CD1c-positive myeloid dendritic cell (primary cell): Measurements from ENCODE around the gene C1orf141.
"Not testable (repeated sequence)": the region's sequence is repeated elsewhere in the genome, so short reads cannot be mapped to it uniquely, and the experiment has no call there.

Experiments used
- DNase-seq: peaks from one replicate; pipeline ENCODE4 v3.0.0-alpha.2; 2016; ENCODE audit errors: extremely low spot score

The C1orf141 gene

GRCh38 chr1:67134695-67135094 lies at the start of gene C1orf141:
Gene C1orf141, minus strand, starts transcription at chr1:67134970. Its CDS starts 7,730 bp downstream, at chr1:67127240.
- DNase-seq = peak; percentile 11

- no peak for DNase-seq
Observed at GRCh38 chr1:67175530-67176087, 40.8 kb upstream of the C1orf141 start.

DNA sequence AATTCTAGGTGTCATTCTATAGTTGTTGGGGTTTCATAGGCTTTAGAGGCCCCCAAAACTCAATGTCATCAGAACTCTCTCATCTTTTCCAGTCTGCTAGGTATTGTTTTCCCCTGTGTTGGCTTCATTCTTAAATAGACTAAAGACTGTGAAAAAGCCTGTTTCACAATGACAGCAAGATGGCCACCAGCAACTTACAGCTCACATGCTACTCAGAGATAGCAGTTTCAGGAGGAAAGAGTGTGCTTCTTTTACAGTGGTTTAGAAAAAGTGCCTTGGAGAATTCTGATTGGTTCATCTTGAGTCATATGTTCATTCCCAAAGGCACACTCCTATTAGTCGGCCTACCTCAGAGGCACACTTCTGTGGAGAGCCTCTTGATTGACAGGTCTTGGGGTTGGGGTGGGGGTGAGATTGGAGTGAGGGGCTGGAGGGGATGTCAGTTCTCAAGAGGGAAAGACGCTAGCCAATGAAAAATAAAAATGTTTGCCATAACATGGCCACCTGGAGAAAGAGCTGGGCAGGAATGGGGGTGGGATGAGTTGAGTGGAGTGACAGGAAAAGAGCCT lies 40.0 kb upstream of the C1orf141 start:
- DNase-seq = no peak

DNA sequence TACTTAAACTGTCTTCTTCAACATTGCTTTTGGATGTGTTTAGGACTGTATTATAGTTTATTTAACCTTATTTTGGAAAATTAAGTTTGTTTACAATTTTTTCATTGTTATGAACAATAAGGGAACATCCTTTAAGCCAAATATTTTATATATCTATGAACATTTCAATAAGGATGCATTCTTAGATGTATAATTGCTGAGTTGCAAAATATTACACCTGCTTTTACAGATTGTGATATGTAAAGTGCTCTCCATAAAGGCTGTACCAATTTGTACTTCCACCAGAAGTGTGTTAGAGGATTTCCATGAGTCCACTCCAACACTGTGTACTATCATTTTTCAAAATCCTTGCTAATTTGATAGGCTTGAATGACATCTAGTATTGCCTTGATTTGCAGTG lies 39.2 kb upstream of the C1orf141 start:
- no peak for DNase-seq

DNA sequence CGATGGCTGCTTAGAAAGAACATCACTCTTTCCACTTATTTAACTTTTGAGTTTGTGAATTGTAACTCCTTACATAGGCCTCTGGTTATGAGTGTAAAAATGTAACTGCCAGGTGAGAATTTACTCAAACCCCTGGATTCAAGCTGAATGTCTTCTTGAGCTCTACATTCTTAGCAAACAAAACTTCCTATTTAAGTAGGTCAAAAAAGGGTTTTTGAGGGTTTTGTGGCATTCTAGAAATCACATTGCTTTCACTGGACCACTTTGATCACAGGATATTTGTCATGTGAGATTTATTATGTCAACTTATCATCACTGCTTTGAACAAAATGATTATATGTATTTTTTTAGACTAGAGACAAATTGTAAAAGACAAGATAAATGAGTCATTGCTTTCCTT lies 37.2 kb upstream of the C1orf141 start:
- DNase-seq = no peak

DNA sequence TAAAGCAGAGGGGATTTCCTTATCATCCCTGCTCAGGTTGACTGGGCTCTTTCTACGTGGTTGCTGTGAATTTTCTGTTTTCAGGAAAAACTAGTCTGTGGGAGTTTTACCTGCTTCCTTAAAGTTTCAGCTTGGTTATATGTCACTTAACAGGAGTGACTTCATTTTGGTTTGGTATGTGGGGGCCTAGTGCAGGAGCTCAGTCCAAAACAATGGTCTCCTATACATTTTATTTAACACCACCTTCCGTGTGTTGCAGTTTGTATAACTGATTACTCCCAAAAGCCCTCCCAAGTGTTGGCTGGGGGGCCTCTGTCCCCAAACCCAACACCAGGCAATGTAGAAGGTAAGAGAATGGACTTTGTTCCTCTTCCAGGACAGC lies 36.8 kb upstream of the C1orf141 start:
- DNase-seq = no peak

DNA sequence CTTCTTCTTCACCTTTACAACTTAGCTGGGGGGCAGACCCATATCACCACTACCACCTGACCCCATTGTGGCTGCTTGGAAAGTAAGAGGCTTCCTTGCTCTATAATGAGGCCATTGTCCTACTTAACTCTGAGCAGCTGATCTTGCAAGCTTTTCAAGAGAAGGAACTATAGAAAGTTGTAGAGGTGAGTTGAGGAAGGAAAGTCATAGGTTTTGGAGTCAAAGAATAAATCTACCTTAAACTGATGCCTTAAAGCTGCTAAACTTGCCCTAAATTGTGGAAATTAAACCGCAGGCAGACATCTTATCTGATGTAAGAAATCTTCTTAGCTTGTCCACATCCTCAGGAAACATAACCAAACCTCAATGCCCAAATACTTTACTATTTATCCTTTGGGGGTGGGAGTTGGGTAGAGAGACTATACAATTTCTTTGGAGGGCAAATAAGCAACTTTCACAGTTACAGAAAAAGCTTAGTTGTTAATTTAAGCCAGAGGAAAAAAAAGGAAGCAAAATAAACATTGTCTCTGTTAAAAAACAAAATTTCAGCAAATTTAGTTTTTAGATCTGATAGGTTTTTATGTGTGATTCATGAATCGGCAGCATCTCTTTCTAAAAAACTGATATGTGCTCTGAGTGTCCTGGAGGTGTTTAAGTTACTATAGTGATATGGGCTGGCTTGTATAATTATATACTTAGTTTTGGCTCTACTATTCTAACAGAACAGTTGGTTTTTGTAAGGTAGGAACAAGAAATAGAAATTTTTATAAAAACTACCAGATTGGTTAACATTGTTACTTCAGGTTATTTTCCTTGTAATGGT lies 36.2 kb upstream of the C1orf141 start:
- DNase-seq = peak; percentile 17

GRCh38 chr1:67169932-67170331 lies 35.2 kb upstream of the C1orf141 start:
- no peak for DNase-seq

DNA sequence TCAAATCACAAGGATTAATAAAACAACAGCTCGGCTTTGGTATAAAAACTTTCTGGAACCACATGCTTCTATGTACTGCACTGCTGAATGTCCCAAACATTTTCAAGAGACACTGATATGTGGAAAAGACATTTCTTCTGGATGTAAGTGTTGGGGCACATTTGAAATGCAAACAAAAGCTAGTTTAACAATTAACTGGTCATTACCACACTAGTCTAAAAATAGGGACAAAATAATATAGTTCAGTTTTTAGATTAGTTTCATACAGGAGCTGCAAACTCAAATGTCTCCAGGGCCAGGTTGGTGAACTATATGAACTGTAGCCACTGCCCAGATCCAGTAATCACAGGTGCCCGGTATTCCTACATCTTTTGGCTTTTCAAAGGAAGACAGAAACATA lies 34.7 kb upstream of the C1orf141 start:
- DNase-seq = no peak

DNA sequence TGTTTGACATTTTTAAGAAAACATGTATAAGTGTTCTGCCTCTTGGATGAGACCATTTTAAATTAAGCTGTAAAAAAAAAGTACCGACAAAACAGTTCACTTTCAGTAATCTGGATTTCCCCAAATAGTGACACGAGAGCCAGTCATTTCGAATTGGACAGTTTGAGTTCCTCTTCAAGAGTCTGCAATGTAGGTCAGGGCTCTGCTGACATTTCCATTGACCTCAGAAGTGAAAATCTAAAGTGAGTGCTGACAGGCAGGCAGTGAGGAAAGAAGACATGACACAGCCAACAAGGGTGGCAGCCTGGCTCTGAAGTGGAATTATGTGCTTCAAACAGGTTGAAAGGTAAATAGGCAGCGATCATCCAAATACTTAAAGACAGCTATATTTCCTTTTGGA lies 31.4 kb upstream of the C1orf141 start, which contains the start of gene IL23R:
Gene IL23R (plus strand): TSS at position 259 of the 400 bp plus-strand sequence. CDS start 1,667 bp downstream, outside the sequence.
- peak; percentile 20 for DNase-seq

- DNase-seq = no peak
Observed at GRCh38 chr1:67165468-67166041, 30.8 kb upstream of the C1orf141 start.

DNA sequence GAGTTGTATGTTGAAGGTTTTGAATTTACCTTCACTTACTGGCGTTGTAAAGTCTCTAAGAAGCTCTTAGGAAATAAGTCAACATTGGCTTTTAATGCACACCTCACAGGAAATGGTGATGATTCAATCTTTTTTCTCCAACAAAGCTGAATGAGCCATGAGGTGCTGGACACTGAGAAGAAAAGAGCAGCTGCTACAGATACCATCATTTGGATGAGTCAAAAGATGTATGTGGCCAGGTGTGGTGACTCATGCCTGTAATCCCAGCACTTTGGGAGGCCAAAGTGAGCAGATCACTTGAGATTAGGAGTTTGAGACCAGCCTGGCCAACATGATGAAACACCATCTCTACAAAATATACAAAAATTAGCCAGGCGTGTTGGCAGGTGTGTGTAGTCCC lies 28.2 kb upstream of the C1orf141 start:
- DNase-seq = no peak

DNA sequence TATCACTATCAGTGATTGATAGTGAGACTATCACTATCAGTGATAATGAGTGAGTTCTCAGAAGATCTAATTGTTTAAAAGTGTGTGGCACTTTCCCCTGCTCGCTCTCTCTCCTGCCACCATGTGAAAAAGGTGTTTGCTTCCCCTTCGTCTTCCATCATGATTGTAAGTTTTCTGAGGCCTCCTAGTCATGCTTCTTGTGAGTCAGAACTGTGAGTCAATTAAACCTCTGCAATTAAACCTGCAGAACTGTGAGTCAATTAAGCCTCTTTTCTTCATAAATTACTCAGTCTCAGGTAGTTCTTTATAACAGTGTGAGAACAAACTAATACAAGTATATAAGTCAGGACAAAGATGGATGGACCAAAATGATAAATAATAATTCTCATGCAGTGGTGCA lies 24.5 kb upstream of the C1orf141 start:
- DNase-seq = no peak

DNA sequence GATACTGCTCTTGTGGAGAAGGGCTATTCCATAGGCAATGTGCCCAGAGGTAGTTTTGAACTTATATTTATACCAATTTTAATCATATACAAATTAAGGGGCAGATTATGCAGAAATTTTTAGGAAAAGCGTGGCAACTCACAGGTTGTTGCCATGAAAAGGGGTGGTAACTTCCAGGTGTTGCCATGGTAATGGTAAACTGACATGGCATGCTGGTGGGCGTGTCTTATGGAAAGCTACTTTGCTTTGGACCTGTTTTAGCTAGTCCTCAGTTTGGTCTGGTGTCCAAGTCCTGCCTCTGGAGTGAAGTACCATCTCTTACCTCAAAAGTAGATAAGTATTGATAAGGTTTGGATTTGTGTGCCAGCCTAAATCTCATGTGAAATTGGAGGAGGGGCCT lies 23.6 kb upstream of the C1orf141 start:
- no peak for DNase-seq

DNA sequence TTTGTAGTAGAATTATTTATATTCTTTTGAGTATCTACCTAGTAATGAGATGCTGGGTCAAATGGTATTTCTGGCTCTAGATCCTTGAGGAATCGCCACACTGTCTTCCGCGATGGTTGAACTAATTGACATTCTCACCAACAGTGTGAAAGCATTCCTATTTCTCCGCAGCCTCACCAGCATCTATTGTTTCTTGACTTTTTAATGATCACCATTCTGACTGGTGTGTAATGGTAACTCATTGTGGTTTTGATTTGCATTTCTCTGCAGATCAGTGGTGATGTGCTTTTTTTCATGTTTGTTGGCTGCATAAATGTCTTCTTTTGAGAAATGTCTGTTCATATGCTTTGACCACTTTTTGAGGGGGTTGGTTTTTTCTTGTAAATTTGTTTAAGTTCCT lies 16.2 kb upstream of the C1orf141 start:
- no peak for DNase-seq

DNA sequence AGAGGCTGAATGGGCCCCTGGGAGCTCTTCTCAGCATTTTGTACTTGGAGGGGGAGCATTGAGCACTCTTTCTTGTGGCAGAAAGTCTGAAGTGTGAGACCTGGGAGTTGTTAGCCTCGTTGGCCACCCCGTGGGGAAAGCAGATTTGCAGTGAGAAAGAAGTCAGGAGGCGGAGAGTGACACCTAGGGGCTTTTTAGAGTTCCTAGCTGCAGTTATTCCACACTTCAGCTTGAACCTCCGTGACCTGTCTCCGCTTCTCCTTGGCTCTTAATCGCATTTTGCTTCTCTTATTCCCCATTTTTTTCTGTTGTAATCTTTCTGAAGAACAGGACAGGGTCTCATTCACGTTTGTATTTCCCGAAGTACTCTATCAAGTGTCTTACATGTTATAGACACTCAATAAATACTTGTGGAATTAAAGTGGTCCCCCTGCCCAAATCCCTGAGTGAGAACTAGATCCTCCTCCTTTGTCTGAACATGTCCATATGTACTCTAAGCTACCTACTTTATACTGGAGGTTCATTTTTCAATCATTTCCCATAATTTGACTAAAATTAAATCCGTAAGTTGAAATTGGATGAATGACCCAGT lies 14.5 kb upstream of the C1orf141 start:
- DNase-seq = peak; percentile 41

DNA sequence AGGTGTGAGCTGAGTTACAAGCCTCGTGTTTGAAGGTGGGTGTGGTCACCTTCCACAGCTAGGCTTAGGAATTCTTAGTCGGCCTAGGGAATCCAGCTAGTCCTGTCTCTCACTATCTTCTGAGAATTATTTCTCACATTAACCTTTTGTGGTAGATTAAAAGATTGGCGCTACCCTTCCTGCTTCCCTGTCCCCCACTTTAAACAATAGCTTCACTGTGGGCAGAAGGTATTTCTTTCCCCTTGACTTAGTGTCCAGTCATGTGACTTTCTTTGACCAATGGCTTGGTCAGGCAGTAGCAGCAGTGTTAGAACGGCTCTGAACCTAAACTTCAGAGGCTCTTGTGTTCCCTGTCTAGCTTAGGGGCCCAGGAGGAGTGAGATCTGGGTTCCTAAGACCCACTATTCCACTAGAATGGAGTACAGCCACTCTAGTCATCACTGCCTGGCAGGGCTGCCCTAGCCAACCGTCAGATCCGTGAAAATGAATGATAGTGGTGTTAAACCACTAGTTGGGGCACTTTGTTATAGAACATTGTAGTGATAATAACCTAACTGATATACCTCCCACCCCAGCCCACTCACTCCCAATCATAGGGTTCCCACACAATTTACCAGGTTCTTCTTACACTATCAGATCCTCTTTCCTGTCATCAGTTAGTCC lies 13.9 kb upstream of the C1orf141 start:
- no peak for DNase-seq

DNA sequence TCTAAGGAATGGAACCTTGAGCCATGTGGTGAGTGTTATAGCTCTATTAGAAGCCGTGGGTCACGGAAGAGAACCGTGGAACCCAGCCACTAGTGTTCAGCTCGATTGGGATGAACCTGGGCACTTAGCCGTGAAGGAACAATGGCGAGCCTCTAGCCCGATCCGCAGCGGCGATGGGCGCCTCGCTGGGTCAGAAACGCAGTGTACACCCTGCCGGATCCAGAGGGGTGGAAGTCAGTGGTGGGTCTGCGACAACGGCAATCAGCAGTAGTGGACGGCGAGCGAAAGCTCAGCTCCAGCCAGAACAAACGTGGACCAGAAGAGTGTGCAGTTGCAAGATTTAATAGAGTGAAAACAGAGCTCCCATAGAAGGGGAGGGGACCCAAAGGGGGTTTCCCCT lies 13.2 kb upstream of the C1orf141 start:
- not testable (repeated sequence) for DNase-seq

GRCh38 chr1:67146539-67146938 lies 11.8 kb upstream of the C1orf141 start:
- no peak for DNase-seq

DNA sequence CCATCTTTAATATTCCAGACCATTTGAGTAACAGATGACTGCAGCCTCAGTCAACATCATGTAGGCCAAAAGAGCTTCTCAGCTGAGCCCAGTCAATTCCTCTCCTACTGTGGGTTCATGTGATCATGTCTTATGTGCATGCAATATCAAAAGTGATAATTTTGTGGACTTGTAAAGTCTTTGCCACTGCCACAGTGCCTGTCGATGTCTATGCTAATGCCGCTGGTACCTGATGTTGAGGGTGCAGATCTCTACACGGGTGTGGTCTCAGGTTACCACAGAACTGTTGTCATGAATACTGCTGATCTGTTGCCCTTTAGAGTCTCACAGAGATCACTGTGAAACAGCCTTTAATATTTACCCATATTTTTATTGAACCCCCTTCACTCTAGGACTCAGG lies 11.3 kb upstream of the C1orf141 start:
- DNase-seq = no peak

- DNase-seq = no peak
Observed at GRCh38 chr1:67144696-67145095, 9.9 kb upstream of the C1orf141 start.

DNA sequence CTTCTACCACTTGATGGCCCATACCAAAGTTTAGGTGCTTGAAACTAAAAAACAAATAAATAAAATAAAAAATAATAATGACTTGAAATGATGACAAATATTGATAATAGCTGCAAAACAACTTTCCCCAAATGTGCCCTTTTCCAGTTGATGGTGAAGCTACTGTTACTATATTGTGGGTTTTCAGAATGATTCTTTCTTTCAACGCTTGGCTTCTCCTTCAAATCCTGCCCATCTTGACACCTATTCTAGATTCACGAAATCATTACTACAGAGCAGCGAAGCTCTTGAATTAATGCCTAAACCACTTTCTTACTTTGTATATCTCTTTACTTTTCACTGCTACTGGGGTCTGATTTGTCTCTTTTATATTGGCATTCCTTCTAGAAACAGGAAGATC lies 9.2 kb upstream of the C1orf141 start:
- no peak for DNase-seq
